ENCODE data around the gene KCNT1.

KCNT1 gene

DNA sequence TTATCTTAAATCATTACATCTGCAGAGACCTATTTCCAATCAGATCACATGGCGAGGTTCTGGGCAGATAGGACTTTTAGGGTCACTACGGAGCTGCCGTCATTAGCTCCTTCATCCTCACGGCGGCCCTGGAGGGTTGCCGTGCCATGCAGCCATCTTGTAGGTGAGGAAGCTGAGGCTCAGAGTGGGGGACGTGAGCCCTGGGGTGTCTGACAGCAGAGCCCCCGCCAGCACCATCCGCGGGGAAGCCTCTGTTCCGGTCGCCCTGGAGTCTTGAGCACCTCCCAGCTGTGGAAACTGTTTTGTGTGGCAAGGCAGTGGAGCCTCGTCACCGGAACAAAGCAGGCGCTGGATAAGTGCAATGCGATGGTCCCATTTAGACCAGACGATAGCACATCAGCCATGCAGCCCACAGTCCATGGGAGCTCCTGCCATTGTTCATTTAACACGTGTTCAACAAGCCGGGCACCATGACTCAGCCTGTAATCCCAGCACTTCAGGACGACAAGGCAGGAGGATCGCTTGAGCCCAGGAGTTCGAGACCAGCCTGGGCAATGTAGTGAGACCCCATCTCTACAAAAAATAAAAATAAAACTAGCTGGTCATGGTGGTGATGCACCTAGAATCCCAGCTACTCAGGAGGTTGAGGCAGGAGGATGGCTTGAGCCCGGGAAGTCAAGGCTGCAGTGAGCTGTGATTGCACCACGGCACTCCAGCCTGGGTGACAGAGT lies 61.9 kb downstream of the KCNT1 start:
- Histone ChIP-seq H3K36me3 (ENCODE audit: low read depth) (no peaks in the 10 kb centered on the region), H3K27ac (ENCODE audit: poor library complexity, severe bottlenecking) (no peak overlapping the region), H3K4me1 (ENCODE audit: insufficient read depth, poor library complexity, severe bottlenecking) (no peaks in the 10 kb centered on the region), H3K27me3 (ENCODE audit: insufficient read depth, poor library complexity, severe bottlenecking) (no peaks in the 10 kb centered on the region), H3K4me3 (ENCODE audit: severe bottlenecking) (no peak overlapping the region), H3K9me3 (ENCODE audit: severe bottlenecking) (no peaks in the 10 kb centered on the region)
- ATAC-seq (ENCODE audit: low read depth) = no peak
- DNase-seq (ENCODE audit: low spot score) = no peak
- TF ChIP-seq, protein P1, sequence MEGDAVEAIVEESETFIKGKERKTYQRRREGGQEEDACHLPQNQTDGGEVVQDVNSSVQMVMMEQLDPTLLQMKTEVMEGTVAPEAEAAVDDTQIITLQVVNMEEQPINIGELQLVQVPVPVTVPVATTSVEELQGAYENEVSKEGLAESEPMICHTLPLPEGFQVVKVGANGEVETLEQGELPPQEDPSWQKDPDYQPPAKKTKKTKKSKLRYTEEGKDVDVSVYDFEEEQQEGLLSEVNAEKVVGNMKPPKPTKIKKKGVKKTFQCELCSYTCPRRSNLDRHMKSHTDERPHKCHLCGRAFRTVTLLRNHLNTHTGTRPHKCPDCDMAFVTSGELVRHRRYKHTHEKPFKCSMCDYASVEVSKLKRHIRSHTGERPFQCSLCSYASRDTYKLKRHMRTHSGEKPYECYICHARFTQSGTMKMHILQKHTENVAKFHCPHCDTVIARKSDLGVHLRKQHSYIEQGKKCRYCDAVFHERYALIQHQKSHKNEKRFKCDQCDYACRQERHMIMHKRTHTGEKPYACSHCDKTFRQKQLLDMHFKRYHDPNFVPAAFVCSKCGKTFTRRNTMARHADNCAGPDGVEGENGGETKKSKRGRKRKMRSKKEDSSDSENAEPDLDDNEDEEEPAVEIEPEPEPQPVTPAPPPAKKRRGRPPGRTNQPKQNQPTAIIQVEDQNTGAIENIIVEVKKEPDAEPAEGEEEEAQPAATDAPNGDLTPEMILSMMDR (IDR thresholded peaks at IDR 0.05; ENCODE audit: poor library complexity, severe bottlenecking) = no peak

DNA sequence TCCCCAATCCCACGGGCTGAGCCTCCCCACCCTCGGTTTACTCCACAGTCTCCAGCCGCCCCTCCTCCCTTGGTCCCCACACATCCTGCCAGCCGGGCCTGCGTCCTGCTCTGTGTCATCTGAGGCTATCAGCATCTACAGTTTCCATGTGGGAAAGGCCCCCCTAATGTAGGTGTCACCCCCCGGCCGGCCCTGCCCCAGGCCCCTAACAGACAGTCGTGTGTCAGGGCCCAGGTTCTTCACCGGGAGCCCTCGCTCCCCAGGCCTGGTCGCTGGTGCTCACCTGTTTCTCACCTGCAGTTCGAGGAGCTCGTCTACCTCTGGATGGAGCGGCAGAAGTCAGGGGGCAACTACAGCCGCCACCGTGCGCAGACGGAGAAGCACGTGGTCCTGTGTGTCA lies 62.7 kb downstream of the KCNT1 start:
- no peak overlapping the region for H3K4me3 ChIP-seq (ENCODE audit: severe bottlenecking)
- H3K9me3 ChIP-seq (ENCODE audit: severe bottlenecking) = no peaks in the 10 kb centered on the region
- no peaks in the 10 kb centered on the region for H3K4me1 ChIP-seq (ENCODE audit: insufficient read depth, poor library complexity, severe bottlenecking)
- no peaks in the 10 kb centered on the region for H3K36me3 ChIP-seq (ENCODE audit: low read depth)
- DNase-seq (ENCODE audit: low spot score) = no peak
- no peak for ATAC-seq (ENCODE audit: low read depth)
- no peaks in the 10 kb centered on the region for H3K27me3 ChIP-seq (ENCODE audit: insufficient read depth, poor library complexity, severe bottlenecking)
- H3K27ac ChIP-seq (ENCODE audit: poor library complexity, severe bottlenecking) = no peak overlapping the region
- TF ChIP-seq, protein P1 (IDR thresholded peaks at IDR 0.05; ENCODE audit: poor library complexity, severe bottlenecking) = no peak

DNA sequence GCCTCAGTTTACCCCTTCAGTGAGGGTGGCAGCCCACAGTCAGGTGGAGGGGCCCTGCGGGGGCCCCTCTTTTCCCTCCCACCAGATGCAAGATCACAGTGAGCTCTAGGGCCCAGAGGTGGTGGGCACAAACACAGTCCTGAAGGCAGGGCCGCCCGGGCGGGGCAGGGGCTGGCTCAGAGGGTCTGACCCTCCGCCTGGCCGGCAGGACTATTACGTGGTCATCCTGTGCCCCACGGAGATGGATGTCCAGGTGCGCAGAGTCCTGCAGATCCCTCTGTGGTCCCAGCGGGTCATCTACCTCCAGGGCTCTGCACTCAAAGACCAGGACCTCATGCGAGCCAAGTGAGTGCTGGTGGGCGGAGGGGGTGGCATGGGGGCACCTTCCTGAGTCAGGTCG lies 63.4 kb downstream of the KCNT1 start:
- Histone ChIP-seq H3K4me1 (ENCODE audit: insufficient read depth, poor library complexity, severe bottlenecking) (no peaks in the 10 kb centered on the region), H3K36me3 (ENCODE audit: low read depth) (no peaks in the 10 kb centered on the region), H3K4me3 (ENCODE audit: severe bottlenecking) (no peak overlapping the region), H3K9me3 (ENCODE audit: severe bottlenecking) (no peaks in the 10 kb centered on the region), H3K27ac (ENCODE audit: poor library complexity, severe bottlenecking) (no peak overlapping the region), H3K27me3 (ENCODE audit: insufficient read depth, poor library complexity, severe bottlenecking) (no peaks in the 10 kb centered on the region)
- TF ChIP-seq, protein P1 (IDR thresholded peaks at IDR 0.05; ENCODE audit: poor library complexity, severe bottlenecking) = no peak
- ATAC-seq (ENCODE audit: low read depth) = no peak
- no peak for DNase-seq (ENCODE audit: low spot score)

DNA sequence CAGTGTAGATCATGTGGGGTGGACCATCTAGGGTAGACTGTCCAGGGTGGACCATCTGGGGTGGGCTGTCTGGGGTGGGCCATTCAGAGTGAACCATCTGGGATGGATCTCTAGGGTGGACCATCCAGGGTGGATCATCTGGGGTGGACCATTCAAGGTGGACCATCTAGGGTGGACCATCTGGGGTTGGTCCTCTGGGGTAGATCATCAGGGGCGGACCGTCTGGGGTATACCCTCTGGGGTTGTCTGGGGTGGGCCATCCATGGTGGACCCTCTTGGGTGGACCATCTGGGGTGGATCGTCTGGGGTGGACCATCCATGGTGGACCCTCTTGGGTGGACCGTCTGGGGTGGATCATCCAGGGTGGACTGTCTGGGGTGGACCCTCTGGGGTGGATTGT lies 64.3 kb downstream of the KCNT1 start:
- Histone ChIP-seq H3K36me3 (ENCODE audit: low read depth) (no peaks in the 10 kb centered on the region), H3K27ac (ENCODE audit: poor library complexity, severe bottlenecking) (no peak overlapping the region), H3K4me1 (ENCODE audit: insufficient read depth, poor library complexity, severe bottlenecking) (no peaks in the 10 kb centered on the region), H3K4me3 (ENCODE audit: severe bottlenecking) (no peak overlapping the region), H3K9me3 (ENCODE audit: severe bottlenecking) (no peaks in the 10 kb centered on the region), H3K27me3 (ENCODE audit: insufficient read depth, poor library complexity, severe bottlenecking) (no peaks in the 10 kb centered on the region)
- ATAC-seq (ENCODE audit: low read depth) = no peak
- DNase-seq (ENCODE audit: low spot score) = no peak
- TF ChIP-seq, protein P1 (IDR thresholded peaks at IDR 0.05; ENCODE audit: poor library complexity, severe bottlenecking) = no peak

DNA sequence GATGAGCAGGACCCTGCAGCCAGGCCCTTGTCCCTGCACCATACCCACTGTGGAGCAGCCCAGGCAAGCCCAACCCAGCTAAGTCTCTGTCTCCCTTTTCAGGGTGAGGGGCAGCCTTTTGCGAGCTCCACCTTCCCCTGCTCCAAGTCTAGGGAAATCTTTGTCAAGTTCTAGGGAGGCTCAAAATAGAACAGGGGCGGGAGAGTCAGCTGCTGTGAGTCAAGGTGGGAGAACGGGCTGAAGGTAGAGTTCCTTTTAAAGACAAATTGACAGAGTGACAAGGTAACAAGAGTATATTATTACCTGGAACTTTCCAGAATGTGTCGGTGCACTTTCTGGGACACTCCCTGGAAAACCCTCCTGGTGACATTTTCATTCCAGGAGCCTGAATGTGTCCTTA lies 64.7 kb downstream of the KCNT1 start:
- Histone ChIP-seq H3K9me3 (ENCODE audit: severe bottlenecking) (no peaks in the 10 kb centered on the region), H3K4me3 (ENCODE audit: severe bottlenecking) (no peak overlapping the region), H3K4me1 (ENCODE audit: insufficient read depth, poor library complexity, severe bottlenecking) (no peaks in the 10 kb centered on the region), H3K36me3 (ENCODE audit: low read depth) (no peaks in the 10 kb centered on the region), H3K27ac (ENCODE audit: poor library complexity, severe bottlenecking) (no peak overlapping the region), H3K27me3 (ENCODE audit: insufficient read depth, poor library complexity, severe bottlenecking) (no peaks in the 10 kb centered on the region)
- TF ChIP-seq, protein P1 (IDR thresholded peaks at IDR 0.05; ENCODE audit: poor library complexity, severe bottlenecking) = no peak
- ATAC-seq (ENCODE audit: low read depth) (no peak), DNase-seq (ENCODE audit: low spot score) (no peak)
